Stimulated activated CD4-positive, alpha-beta T cell treated with anti-CD3 and anti-CD28 coated beads, TNF-alpha, amount 100 ng/mL, for 1 hour (primary cell): ENCODE results near the gene MRPL1.
"Not testable (repeated sequence)": the region's sequence is repeated elsewhere in the genome, so short reads cannot be mapped to it uniquely, and the experiment has no call there.

Experiments used
- DNase-seq, 3 donors: peaks; one replicate each; pipeline ENCODE4 v3.0.0-alpha.2; 2020; ENCODE audit warnings: low read depth in 3 of 3, low spot score in 1 of 3

The MRPL1 gene

GRCh38 chr4:77911842-77912450 lies 49.3 kb downstream of the MRPL1 start:
- no peak for DNase-seq

GRCh38 chr4:77913348-77913747 lies 50.7 kb downstream of the MRPL1 start:
- no peak for DNase-seq

GRCh38 chr4:77917075-77917474 lies 54.4 kb downstream of the MRPL1 start:
- DNase-seq = no peak

- DNase-seq = no peak
Measured at GRCh38 chr4:77917601-77918000, 55.0 kb downstream of the MRPL1 start.

GRCh38 chr4:77920371-77920770 lies 57.7 kb downstream of the MRPL1 start:
- DNase-seq = no peak

- DNase-seq = no peak
Measured at GRCh38 chr4:77921701-77922100, 59.1 kb downstream of the MRPL1 start.

GRCh38 chr4:77922158-77923094 lies 59.8 kb downstream of the MRPL1 start:
- DNase-seq = no peak

- no peak for DNase-seq
Measured at GRCh38 chr4:77927991-77928925, 65.6 kb downstream of the MRPL1 start.

- DNase-seq = no peak
Measured at GRCh38 chr4:77930154-77930639, 67.6 kb downstream of the MRPL1 start.

- DNase-seq = no peak
Measured at GRCh38 chr4:77930876-77931275, 68.2 kb downstream of the MRPL1 start.

- no peak for DNase-seq
Measured at GRCh38 chr4:77931452-77932135, 69.0 kb downstream of the MRPL1 start.

- DNase-seq = no peak
Measured at GRCh38 chr4:77938560-77938959, 75.9 kb downstream of the MRPL1 start.

- not testable (repeated sequence) for DNase-seq
Measured at GRCh38 chr4:77945929-77946328, 83.3 kb downstream of the MRPL1 start.

GRCh38 chr4:77950203-77950602 lies 87.6 kb downstream of the MRPL1 start:
- no peak for DNase-seq

GRCh38 chr4:77952457-77952856 lies 89.8 kb downstream of the MRPL1 start:
- no peak for DNase-seq

- DNase-seq = no peak
Measured at GRCh38 chr4:77954690-77955089, 92.1 kb downstream of the MRPL1 start.

GRCh38 chr4:77956917-77957316 lies 94.3 kb downstream of the MRPL1 start:
- no peak for DNase-seq

- DNase-seq = no peak
Measured at GRCh38 chr4:77958897-77959296, 96.3 kb downstream of the MRPL1 start.

- no peak for DNase-seq
Measured at GRCh38 chr4:77959566-77960338, 97.1 kb downstream of the MRPL1 start.

GRCh38 chr4:77960367-77960766 lies 97.7 kb downstream of the MRPL1 start:
- DNase-seq = no peak
